D341Med (cell line): Measurements from ENCODE around the gene TMEM37.

Source experiments
- DNase-seq: peaks from one replicate; pipeline ENCODE4 v3.0.0; 2012; ENCODE audit warnings: low spot score

The TMEM37 gene

DNA sequence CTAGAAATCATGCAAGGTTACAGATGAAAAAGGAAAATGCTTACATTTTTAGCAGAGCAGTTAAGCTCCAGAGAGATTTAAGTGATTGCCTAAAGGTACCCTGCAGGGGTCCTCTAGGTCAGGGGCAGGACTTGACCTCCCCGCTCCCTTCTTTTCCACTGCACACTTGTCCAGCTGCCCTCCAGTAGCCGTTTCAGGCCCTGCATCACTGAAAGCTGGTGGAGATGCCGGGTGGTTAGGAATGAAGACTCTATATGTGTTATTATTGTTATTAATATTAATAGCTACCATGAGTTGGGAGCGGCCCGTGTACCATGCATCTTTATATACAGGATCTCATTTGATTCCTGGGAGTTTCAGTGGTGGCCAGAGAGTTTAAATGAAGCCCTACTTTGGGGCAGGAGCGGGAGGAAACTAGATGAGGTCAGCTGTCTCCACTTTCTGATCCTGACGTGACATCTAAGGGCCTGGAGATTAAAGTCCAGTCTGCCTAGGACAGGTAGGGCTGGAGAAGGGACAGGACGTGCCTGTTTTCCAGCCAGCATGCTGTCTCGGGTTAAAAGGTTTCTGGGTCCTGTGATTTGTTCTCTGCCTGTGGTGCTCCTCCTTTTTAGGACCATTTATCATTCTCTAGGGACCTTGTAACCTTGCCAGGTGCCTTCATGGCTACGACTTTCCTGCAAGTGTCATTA is 2.1 kb downstream of the TMEM37 start:
- DNase-seq, result no peak

DNA sequence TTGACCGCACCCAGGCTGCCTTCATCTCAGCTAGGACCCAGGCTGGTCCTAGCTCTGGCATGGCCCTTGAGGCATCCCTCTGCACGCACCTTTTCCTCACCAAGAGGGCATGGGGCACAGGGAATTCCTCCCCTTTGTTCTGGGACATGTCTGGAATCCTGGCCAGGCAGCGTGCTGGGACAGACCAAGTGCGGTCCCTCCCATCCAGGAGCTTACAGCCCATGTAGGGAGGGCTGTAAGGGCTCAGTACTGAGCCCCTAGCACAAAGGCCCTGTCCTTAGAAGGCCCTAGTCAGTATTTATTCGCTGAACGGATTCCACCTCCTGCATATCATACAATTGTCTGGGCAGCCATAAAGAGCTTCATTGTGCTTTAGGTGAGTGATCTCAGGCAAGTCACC is 3.0 kb downstream of the TMEM37 start:
- DNase-seq, result no peak

DNA sequence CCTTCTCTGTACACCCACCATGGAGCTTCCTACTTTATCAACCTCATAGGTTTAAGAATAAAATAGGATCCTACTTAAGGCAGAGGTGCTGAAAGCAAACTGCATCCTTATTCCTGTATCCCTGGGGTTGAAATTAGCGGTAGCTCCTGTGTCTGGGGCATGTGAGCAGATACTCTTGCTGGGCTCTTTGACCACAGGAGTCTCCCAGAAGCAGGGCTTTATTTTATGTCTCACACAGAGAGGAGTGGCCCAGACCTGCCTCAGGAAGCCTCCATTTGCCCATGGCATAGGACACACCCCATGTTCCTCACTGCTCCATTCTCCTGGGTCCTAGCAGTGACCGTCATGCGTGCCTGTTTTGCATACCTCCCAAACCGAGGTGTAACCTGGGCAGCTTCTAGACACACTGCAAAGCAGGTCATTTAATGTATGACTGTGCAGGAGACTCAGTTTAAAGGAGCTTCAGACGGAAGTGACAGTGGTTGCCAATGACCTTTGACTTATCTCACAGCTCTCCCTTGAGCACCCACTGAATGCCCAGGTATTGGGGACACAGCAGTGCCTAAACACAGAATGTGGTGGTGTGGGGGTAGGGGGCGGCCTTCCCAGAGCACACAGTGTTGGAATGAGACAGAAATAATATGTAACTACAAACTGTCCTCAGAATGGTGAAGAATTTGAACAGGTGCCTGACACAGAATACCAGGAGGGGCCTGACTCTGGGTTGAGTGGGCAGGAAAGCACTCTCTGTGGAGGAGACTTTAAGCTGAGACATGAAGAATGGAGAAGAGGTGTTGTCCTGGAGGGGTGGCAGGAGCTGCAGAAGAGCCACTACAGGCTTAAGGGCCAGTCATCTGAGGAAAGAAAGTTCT is 3.7 kb downstream of the TMEM37 start:
- peak; percentile 14 for DNase-seq

DNA sequence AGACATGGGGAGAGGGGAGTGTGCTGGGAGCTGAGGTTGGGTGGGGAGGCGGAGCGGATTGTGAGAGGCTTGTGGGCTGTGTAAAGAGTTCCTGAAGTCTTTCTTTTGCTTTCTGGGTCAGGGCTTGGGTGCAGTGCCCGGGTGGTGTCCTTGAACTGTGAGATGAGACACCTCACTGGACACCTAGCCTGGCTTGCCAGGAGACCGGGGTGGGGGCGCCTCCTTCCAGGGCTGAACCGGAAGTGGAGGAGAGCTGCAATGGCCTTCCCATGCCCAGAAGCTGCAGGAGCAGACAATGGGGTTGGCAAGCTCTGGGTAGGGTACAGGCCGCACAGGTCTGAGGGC is 4.3 kb downstream of the TMEM37 start:
- no peak for DNase-seq

DNA sequence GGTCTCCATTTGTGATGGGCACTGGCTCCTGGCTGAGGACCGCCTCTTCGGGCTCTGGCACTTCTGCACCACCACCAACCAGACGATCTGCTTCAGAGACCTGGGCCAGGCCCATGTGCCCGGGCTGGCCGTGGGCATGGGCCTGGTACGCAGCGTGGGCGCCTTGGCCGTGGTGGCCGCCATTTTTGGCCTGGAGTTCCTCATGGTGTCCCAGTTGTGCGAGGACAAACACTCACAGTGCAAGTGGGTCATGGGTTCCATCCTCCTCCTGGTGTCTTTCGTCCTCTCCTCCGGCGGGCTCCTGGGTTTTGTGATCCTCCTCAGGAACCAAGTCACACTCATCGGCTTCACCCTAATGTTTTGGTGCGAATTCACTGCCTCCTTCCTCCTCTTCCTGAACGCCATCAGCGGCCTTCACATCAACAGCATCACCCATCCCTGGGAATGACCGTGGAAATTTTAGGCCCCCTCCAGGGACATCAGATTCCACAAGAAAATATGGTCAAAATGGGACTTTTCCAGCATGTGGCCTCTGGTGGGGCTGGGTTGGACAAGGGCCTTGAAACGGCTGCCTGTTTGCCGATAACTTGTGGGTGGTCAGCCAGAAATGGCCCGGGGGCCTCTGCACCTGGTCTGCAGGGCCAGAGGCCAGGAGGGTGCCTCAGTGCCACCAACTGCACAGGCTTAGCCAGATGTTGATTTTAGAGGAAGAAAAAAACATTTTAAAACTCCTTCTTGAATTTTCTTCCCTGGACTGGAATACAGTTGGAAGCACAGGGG is 5.5 kb downstream of the TMEM37 start:
- DNase-seq, result no peak

DNA sequence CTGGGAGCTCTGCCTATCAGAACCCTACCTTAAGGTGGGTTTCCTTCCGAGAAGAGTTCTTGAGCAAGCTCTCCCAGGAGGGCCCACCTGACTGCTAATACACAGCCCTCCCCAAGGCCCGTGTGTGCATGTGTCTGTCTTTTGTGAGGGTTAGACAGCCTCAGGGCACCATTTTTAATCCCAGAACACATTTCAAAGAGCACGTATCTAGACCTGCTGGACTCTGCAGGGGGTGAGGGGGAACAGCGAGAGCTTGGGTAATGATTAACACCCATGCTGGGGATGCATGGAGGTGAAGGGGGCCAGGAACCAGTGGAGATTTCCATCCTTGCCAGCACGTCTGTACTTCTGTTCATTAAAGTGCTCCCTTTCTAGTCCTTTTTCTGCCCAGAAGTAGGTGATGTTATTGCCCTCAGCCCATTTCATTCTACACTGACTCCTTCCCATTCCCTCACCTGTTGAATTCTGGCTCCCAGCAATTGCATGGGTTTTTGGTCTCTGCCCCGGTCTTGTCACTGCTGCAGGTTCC is 6.5 kb downstream of the TMEM37 start:
- DNase-seq, result no peak

DNA sequence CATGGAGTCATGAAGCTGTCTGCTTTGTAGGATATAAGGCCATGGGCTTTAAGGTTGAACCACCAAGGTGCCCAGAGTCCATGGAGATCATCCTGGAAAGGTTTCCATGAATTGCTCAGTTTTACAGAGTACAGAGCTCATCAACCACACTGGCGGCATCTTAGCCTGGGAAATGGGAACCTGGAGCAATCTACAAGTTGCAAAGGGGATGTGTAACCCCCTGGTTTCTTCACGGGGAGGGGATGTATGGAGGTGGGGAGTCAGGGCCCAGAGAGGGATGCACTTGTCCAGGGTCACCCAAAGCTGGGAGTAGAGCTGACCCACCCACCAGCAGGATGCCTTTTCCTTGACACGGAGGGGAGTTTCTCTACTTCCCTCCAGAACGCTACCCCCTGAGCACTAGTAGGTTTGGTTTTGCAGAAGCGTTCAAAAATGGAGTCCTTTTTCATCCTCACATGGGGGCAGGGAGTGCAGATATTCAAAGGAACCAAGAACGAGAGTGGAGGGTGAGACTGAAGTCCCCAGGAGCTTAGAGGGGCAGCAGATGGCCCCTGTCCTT is 7.2 kb downstream of the TMEM37 start:
- no peak for DNase-seq

DNA sequence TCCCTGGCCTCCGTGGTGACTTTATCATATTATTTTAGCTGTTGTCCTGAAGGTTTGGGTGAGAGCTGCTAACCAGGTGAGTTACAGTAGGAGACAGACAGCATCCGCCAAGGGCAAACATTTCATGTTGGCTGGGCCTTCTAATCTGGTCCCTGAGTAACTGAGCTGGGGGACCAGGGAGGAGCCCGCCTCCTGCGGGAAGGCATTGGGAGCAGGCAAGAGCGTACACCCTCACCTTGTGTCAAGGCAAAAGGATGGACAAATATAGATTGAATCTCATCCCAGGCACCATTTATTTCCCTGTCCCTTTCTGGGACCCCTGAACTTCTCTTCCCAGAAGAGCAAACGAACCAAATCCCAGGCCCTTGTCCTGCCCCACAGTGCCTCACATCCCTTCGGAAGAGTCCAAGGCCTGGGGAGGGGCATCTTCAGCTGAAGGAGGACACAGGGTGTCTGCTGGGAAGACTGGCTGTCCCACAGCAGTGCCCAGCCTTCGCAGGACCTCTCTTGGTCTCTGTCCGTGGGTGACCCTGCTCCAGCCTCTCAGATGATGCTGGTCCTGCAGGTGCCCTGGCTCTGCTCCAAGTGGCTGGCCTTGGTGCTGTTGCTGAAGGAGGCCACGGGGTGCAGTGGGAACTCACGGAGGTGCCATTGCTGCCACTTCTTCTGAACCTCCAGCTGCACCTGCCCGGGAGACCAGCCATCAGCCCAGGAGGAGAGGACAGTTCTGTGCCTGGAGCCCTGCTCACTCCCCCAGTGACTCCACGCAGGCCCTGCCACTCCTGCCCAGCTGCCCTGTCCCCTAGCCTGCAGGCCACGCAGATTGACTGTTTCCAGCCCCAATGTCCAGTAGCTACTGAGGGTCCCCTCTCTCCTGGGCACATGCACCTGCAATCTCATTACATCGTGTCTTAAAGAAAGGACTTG is 8.2 kb downstream of the TMEM37 start:
- DNase-seq, result no peak

DNA sequence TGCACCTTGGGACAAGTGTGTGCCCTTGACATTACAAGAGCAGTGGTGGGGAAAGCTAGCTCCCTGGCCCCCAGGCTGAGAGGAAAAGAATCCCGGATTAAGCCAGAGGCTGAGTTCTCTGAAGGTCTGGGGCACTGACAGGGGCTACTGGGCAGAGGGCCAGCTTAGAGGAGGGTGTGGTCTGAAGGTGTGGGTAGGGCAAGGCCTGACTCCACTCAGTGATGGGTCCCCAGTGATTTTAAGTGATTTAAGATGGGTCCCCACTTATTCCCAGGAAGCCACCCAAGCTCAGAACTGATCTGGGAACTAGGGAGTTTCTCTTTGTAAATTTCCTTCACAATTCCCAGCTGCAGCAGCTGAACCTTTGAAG is 8.8 kb downstream of the TMEM37 start:
- no peak for DNase-seq

DNA sequence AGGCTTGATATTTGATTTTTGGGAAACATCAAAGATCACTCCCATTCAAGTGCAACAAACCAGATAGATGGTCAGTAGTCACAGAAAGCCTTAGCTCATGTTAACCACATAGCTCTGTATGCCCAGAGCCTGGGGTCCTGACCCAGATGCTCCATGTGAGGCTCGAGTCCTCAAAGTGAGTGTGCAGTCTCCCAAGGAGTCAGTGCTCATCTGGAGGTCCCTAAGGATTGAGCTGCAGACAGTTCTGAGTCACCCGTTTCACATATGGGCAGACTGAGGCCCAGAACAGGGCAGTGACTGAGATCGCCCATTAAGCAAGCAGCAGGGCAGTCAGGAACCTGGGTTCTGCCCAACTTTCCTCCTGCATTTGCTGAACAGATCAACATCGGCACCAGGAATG is 9.2 kb downstream of the TMEM37 start:
- no peak for DNase-seq

DNA sequence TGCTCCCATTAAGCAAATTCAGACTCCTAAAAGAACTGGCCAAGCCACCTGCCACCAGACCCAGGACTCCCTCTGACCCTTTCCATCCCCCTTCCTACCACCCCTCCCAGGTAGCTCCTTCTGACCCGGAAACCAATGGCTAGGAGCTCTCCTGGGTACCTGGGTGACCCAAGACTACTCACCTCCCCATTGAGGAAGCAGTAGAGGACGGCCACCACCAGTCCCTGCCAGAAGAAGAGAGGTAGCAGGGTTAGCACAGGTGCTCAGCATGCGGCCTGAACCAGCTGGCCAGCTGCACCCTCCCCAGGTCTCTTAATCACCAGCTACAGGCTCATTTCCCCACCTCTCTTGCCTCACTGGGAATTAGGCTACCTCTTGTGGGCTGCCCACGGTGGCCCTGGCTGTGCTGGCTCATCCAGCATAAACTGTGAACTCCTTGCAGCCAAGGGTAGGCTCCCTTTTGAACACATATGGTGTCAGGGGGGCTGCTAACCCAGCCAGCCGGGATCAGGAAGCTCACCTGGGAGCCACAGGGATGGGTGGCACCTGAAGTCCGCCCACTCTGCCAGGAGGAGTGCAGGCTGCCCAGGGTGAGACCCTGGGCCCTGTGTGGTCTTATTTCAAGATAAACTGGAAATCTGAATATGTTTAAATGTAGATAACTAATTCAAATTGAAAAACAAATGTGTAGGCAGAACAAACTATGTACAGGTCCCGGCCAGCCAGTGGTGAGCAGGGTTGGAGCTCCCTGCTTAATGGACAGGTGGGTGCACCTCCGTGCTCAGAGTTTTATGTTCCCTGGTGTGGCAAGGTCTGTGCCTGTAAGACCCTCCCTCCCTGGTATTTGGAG is 9.9 kb downstream of the TMEM37 start:
- no peak for DNase-seq

DNA sequence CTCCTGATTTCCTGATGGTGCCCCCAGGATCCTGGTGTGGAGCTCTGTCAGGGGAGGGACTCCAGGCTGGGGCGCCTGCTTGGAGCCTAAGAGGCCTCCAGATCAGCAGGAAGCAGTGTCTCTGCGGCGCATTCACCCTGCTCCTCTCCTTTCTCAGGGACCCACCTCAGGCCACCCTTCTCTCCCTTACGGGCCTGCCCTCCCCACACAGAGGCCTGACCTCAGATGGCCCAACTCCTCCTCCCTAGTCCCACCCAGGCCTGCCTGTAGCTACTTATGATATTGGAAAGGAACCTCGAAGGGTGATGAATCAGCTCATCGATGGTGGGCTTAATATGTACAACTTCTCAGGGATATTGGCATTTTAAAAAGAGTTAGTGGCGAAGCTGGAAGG is 10.6 kb downstream of the TMEM37 start:
- DNase-seq, result no peak

DNA sequence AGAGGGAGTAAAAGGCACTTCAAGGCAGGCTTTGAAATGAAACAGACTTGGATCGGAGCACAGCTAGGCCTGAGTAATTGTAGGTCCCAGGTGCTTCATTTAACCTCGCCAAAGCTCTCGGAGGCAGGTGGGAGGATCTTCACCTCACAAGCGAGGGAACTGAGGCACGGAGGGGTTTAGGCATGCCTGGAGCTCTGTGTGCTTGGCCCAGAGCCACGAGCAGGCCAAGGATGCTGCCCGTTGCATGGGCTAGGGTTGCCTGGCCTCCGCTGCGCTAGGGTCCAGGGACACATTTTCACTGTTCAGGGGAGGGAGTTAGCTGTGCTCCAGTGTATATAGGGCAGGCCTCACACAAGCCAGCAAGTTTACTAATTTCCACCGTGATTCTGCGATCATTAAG is 11.2 kb downstream of the TMEM37 start:
- DNase-seq, result no peak

DNA sequence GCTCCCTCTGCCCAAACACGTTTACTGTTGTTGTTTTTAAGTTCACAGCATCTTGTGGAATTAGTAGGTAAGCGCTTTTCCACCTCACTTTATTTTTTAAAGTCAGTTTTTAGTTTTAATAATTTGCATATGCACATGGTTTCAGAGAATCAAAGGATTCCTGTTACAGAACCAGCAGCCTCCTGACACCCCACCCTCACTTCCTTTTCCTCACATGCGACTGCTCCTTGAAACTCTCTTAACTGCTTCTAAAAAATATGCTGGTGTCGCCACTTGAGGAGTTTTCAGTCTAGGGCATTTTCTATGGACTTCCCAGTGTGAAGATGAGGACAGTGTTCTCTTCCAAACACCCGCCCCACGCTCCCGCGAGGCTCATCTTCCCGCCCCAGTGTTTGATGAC is 14.4 kb downstream of the TMEM37 start:
- DNase-seq, result no peak

DNA sequence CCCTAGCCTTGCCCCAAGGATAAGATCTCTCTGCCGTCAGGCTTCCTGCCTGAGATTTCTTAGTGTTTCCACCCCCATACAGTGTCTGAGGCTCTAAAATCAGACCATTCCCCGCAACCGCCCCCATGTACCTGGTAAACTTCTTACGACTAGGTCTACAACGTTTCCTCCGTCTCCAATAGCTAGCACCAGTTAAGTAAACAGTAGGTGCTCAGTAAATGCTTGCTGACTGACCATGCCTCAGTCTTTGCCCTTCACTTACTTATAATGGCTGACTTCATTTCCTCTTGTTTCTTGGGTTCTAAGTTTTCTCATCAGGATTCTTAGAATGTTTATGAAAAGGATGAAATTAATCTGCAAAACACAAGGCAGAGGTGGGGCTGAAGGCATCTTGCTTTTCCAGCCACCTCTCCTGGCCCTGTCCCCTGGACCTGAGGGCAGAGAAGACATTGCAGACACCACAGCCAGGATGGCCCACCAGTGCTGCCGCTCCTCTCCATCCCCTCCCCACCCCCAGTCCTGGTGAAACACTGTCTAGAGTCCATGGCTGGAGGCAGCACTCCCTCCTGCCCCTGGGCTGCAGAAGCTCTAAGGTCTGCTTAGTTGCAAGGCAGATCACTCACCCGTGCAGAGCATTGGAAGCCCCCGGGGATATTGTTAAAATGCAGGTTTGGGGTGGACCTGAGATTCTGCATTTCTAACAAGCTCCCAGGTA is 16.9 kb downstream of the TMEM37 start:
- DNase-seq, result no peak

DNA sequence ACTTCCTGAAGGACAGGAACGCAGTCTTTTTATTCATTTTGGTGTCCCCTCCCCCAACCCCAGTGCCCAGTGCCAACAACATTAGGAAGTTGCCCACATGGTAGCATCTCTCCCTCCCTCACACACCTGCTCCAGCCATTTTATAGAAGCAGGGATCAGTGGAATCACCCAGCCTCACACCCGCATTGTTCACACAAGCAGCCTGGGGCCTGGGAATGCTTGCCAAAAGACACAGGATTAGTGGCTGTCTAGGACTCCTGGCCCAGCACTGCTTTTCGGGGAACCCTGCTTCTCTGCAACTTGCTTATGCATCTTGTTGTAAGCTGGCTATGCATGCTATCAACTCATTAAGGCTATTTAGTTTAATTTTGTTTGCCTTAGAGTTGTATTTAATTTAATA is 17.9 kb downstream of the TMEM37 start:
- peak; percentile 65 for DNase-seq

DNA sequence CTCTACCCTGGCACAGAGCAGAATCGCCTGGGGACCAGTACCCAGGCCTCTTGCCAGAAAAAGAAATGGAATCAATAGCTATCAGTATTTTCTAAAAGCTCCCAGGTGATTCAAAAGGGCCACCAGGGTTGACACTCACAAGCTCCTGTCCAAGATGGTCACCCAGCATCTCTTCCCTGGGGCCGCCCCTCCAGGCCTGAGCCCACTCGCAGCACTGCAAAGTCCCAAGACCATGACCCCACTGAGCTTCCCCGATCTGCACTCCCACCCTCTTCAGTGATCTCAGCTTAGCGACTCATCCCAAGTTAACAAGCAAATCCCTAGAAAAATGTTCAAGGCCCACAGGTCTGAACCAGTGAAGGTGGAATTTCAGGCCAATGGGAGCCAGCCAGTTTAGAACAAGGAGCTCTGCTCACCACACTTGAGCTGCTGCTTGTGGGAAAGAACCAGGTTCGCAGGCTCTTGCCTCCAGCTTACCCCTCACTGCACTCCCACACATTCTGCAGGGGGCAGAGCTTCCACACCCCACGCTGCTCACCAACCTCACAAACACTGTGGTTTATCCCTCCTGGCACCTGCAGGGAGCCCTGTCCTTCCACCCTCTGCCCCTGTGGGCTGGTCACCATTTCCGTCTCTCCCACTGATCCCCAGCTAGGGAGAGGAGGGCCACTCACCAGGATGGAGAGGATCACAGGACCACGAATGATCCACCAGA is 19.8 kb downstream of the TMEM37 start:
- DNase-seq, result no peak

DNA sequence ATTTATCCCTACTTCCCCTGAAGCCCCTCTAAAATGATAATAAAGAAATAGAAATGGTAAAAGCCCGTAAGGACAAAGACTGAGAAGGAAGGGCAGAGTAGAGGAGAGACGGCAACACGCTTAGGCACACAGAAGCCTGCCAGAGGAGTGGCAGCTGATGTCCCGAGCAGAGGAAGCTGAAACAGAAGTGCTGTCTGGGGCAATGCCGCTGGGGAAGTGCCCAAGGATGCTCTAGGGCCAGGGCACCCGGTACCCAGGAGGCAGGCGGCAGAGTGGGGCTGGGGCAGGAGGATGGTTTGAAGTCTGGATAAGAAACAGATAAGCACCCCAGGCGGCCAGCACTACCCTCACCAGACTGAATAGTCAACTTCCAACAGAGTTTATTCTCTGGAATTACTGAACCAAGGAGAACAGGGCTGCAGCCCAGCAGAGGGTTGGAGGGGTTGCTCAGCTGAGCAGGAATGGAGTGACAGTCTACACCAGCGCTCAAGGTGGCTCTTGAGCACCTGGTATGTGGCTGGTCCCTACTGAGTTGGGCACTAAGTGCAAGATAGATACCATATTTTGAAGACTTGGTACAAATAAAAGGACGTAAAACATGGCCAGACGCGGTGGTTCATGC is 22.4 kb downstream of the TMEM37 start:
- DNase-seq, result no peak
